Measurements from ENCODE around the gene TCF4.

The TCF4 gene

DNA sequence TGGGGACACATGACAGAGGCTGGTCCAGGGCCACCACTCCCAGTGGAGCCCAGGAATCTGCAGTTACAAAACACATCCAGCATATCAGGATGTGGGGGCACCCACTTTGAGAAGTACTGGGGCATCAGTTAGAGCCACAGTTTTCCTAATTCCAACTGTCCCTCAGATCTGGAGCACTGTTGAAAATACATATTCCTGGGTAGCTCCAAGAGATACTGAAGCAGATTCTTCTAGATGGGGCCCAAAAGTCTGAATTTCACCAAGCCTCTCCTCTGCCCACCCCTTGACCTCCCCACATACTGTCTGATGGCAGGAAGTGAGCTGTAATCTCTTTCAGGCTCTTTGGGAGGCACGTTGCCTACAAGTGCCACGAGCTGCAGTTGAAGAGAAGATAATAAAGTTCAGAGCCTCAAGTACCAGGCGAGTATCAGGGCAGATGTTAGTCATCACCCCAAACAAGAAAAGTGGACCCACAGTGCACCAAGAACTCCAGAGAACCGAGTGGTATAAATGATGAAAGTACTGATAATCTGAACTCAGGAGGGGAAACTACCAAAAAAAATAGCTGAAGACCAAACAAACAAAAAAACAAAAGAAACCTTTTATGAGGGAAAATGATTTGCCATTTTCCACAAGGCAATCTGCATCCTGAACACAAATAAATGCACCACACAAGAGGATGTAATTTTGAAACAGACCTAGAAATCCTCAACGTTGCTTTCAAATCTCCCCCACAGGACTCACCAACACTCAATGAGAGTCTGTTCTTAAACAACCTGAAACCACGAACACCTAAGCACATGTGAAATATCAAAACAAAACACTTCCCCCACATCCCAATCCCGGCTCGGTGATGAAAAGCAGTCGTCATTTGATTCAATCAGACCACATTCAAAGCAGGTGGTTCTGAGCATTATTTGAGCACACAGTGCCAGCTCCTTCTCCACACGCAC lies 98.7 kb downstream of the TCF4 start:
- TF ChIP-seq CTCF (IDR thresholded peaks at IDR 0.05; ENCODE audit: control insufficient read depth, extremely low read depth, insufficient read depth) = no peak
- no peak for DNase-seq (ENCODE audit: low read depth)
- H3K4me3 ChIP-seq (ENCODE audit: low read depth, low read length) = no peak overlapping the region

DNA sequence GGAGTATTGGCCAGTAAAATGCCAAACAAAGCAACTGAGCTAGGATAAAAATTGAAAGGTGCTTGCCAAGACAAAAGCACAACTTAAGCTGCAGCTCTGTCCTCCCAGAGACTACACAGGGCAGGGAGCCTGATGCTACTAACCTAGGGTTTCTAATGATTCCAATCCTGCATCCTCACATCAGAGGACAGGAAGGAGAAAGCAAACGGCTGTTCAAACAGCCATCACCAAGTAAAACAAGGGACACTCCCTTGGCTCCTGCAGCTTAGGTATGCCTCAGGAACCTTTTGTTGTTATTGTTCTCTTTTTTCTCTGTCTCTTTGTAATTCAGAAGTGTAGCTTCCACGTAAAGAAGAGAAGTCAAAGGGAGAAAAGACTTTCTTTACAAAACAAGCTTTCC lies 99.5 kb downstream of the TCF4 start:
- no peak overlapping the region for H3K4me3 ChIP-seq (ENCODE audit: low read depth, low read length)
- DNase-seq (ENCODE audit: low read depth) = no peak
- no peak for TF ChIP-seq CTCF (IDR thresholded peaks at IDR 0.05; ENCODE audit: control insufficient read depth, extremely low read depth, insufficient read depth)

GRCh38 chr18:55487997-55488396 lies 100.0 kb downstream of the TCF4 start:
- DNase-seq (ENCODE audit: low read depth) = no peak
- TF ChIP-seq CTCF (IDR thresholded peaks at IDR 0.05; ENCODE audit: control insufficient read depth, extremely low read depth, insufficient read depth) = no peak
- no peak overlapping the region for H3K4me3 ChIP-seq (ENCODE audit: low read depth, low read length)

- no peak for DNase-seq (ENCODE audit: low read depth)
- H3K4me3 ChIP-seq (ENCODE audit: low read depth, low read length) = no peak overlapping the region
- TF ChIP-seq CTCF (IDR thresholded peaks at IDR 0.05; ENCODE audit: control insufficient read depth, extremely low read depth, insufficient read depth) = no peak
Measured at GRCh38 chr18:55486936-55487335, 101.1 kb downstream of the TCF4 start.

- TF ChIP-seq CTCF (IDR thresholded peaks at IDR 0.05; ENCODE audit: control insufficient read depth, extremely low read depth, insufficient read depth) = no peak
- H3K4me3 ChIP-seq (ENCODE audit: low read depth, low read length) = no peak overlapping the region
- DNase-seq (ENCODE audit: low read depth) = no peak
Measured at GRCh38 chr18:55485666-55486065, 102.3 kb downstream of the TCF4 start.

GRCh38 chr18:55484773-55485172 lies 103.2 kb downstream of the TCF4 start:
- TF ChIP-seq CTCF (IDR thresholded peaks at IDR 0.05; ENCODE audit: control insufficient read depth, extremely low read depth, insufficient read depth) = no peak
- DNase-seq (ENCODE audit: low read depth) = no peak
- H3K4me3 ChIP-seq (ENCODE audit: low read depth, low read length) = no peak overlapping the region
